PFSK-1 (cell line): Measurements from ENCODE around the gene MPPE1.

ENCODE experiments used
- FOXP2 ChIP-seq: optimal IDR thresholded peaks from 2 replicates; pipeline ENCODE3; 2011; ENCODE audit warnings: borderline replicate concordance, control low read depth, inconsistent platforms; ENCODE audit not compliant: insufficient read depth; ENCODE audit errors: extremely low read length, extremely low read depth
- POLR2AphosphoS5 ChIP-seq: IDR thresholded peaks from 2 replicates; pipeline ENCODE4 v1.6.1; 2012; ENCODE audit warnings: low read depth, mild to moderate bottlenecking, control low read depth, low read length, moderate library complexity
- SIN3A ChIP-seq: IDR thresholded peaks from 2 replicates; pipeline ENCODE4 v1.6.1; 2012; ENCODE audit warnings: mild to moderate bottlenecking, low read length, moderate library complexity, borderline replicate concordance; ENCODE audit not compliant: insufficient read depth
- TAF1 ChIP-seq: IDR thresholded peaks from 2 replicates; pipeline ENCODE4 v1.6.1; 2012; ENCODE audit warnings: low read length, control low read depth, borderline replicate concordance; ENCODE audit not compliant: insufficient read depth
- TF ChIP-seq, protein P1 (sequence below), 2 experiments: IDR thresholded peaks; 2 replicates each; pipeline versions ENCODE4 v1.6.1 to v1.8.0; 2011 to 2012; ENCODE audit warnings: low read depth in 2 of 2, low read length in 2 of 2, control low read depth in 1 of 2, inconsistent platforms in 1 of 2, mild to moderate bottlenecking in 1 of 2, moderate library complexity in 1 of 2; ENCODE audit not compliant: insufficient read depth in 1 of 2

The MPPE1 gene

DNA sequence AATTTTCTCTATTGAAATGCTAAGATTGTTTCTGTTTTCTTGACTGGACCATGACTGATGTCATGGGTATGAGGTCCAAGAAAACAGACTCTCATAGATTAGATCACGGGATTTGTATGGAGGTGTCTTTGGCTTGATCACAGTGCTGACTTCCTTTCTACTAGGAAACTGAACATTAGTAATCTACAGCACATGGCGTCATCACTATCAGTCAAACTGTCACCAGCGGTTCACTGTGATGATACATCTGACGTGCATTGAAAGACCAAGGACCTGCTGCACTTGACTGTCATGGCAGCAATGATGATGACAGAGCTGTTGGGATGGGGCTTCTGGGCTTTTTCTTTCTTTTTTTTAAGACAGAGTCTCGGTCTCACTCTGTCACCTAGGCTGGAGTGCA lies 45.0 kb upstream of the MPPE1 start:
- TF ChIP-seq TAF1, result no peak
- TF ChIP-seq, protein P1, sequence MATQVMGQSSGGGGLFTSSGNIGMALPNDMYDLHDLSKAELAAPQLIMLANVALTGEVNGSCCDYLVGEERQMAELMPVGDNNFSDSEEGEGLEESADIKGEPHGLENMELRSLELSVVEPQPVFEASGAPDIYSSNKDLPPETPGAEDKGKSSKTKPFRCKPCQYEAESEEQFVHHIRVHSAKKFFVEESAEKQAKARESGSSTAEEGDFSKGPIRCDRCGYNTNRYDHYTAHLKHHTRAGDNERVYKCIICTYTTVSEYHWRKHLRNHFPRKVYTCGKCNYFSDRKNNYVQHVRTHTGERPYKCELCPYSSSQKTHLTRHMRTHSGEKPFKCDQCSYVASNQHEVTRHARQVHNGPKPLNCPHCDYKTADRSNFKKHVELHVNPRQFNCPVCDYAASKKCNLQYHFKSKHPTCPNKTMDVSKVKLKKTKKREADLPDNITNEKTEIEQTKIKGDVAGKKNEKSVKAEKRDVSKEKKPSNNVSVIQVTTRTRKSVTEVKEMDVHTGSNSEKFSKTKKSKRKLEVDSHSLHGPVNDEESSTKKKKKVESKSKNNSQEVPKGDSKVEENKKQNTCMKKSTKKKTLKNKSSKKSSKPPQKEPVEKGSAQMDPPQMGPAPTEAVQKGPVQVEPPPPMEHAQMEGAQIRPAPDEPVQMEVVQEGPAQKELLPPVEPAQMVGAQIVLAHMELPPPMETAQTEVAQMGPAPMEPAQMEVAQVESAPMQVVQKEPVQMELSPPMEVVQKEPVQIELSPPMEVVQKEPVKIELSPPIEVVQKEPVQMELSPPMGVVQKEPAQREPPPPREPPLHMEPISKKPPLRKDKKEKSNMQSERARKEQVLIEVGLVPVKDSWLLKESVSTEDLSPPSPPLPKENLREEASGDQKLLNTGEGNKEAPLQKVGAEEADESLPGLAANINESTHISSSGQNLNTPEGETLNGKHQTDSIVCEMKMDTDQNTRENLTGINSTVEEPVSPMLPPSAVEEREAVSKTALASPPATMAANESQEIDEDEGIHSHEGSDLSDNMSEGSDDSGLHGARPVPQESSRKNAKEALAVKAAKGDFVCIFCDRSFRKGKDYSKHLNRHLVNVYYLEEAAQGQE (IDR thresholded peaks at IDR 0.05; ENCODE audit: insufficient read depth in 1 of 2, low read depth in 2 of 2, low read length in 2 of 2), result no peak
- no peak for TF ChIP-seq POLR2AphosphoS5
- no peak for TF ChIP-seq FOXP2
- no peak for TF ChIP-seq SIN3A

DNA sequence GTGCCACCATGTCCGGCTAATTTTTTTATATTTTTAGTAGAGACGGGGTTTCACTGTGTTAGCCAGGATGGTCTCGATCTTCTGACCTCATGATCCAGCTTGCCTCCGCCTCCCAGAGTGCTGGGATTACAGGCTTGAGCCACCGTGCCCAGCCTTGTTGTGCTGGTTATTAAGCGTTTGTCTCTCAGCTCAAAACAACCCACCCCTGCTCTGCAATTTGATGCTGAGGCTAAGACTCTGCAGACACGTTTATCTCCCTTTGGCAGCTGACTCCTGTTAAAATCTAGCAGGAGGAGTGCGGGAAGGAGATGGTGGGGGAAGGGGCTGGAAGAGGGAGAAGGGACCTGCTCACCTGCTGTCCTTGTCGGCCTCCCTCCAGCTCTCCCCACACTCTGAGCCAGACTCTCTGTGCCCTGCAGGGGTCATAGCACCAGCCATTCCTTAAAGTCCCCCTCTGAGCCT lies 43.3 kb upstream of the MPPE1 start:
- TF ChIP-seq FOXP2 (no peak), POLR2AphosphoS5 (no peak), SIN3A (no peak), TAF1 (no peak)
- TF ChIP-seq, protein P1 (IDR thresholded peaks at IDR 0.05; ENCODE audit: insufficient read depth in 1 of 2, low read depth in 2 of 2, low read length in 2 of 2), result no peak

DNA sequence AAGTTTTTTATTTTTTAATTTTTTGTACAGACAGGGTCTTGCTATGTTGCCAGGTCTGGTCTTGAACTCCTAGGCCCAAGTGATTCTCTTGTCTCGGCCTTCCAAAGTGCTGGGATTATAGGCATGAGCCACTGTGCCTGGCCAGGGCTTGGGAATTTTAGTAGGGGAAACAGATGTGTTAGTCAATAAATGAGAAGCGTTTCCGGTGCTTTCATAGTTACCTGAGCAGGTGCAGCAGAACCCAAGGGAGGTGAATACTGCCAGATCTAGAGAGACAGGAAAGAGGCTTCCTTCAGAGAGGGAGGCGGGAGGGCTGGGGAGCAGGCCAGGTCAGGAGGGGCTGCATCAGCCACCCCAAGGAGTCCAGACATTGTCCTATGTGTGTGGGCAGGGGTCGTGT lies 42.7 kb upstream of the MPPE1 start:
- no peak for TF ChIP-seq SIN3A
- TF ChIP-seq FOXP2, result no peak
- no peak for TF ChIP-seq TAF1
- no peak for TF ChIP-seq POLR2AphosphoS5
- TF ChIP-seq, protein P1 (IDR thresholded peaks at IDR 0.05; ENCODE audit: insufficient read depth in 1 of 2, low read depth in 2 of 2, low read length in 2 of 2), result no peak

DNA sequence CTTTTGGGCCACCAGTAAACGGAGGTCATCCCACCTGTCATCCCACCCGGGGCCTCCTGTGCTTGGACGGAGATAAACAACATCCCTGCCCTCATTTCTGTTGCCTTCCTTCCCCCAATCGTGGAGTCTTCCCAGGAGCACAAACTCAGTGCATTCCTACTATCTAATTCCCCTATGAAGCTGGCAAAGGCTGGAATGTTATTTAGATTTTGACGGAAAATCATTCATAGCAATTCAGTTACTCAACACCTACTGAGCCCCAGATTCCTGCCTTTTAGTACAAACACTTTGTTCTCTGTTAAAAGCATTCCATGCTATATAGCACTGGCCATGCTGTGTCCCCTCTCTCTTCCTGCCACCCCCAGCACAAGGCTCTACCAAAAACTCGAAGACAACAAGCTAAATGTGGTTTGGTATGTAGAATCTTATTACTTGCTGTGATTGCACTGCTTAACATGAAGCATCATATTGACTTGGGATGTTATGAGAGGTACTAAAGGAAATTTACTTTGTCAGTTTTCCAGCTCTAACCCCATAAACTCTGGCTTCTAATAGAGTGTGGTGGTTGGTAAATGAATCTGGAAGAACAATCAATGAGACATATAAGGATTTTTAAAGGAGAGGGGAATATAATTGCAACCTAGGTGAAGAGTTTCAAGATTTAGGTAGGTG lies 40.9 kb upstream of the MPPE1 start:
- TF ChIP-seq, protein P1 (IDR thresholded peaks at IDR 0.05; ENCODE audit: insufficient read depth in 1 of 2, low read depth in 2 of 2, low read length in 2 of 2), result no peak
- TF ChIP-seq SIN3A (no peak), POLR2AphosphoS5 (no peak), FOXP2 (no peak), TAF1 (no peak)
